Loucy (cell line): ENCODE measurements around the gene DNM2.
"Not testable (repeated sequence)": the region's sequence is repeated elsewhere in the genome, so short reads cannot be mapped to it uniquely, and the experiment has no call there.

Source experiments
- H2AFZ ChIP-seq: fragments of 200-600 bp; sonication (generic); 2 replicates; pipeline ENCODE4 v1.6.0; 2016; ENCODE audit warnings: antibody characterized with exemption, mild to moderate bottlenecking, low read length, moderate library complexity
- H3F3A ChIP-seq: fragments of 200-600 bp; 2 replicates; pipeline ENCODE4 v1.6.0; 2016; ENCODE audit warnings: antibody characterized with exemption, low read depth, mild to moderate bottlenecking
- H3K27me3 ChIP-seq: fragments of 200-600 bp; sonication (generic); 2 replicates; pipeline ENCODE4 v1.6.1; 2014; ENCODE audit warnings: low read length, mild to moderate bottlenecking; ENCODE audit not compliant: insufficient read depth, poor library complexity, severe bottlenecking
- H3K36me3 ChIP-seq: fragments of 200-600 bp; sonication (generic); 2 replicates; pipeline ENCODE4 v1.6.1; 2016; ENCODE audit warnings: low read length; ENCODE audit not compliant: insufficient read depth
- H3K4me1 ChIP-seq: fragments of 200-600 bp; sonication (generic); 2 replicates; pipeline ENCODE4 v1.5.1; 2014; ENCODE audit warnings: low read length, mild to moderate bottlenecking; ENCODE audit not compliant: insufficient read depth, poor library complexity, severe bottlenecking
- H3K4me2 ChIP-seq: fragments of 200-600 bp; sonication (generic); 2 replicates; pipeline ENCODE4 v1.6.0; 2014; ENCODE audit warnings: antibody characterized with exemption, low read length, low read depth, mild to moderate bottlenecking; ENCODE audit not compliant: poor library complexity, severe bottlenecking
- H3K4me3 ChIP-seq: fragments of 200-600 bp; sonication (generic); 2 replicates; pipeline ENCODE4 v1.5.1; 2014; ENCODE audit warnings: low read length, mild to moderate bottlenecking, mixed read lengths; ENCODE audit not compliant: poor library complexity, severe bottlenecking
- H3K79me2 ChIP-seq: fragments of 200-600 bp; sonication (generic); 2 replicates; pipeline ENCODE4 v1.6.1; 2014; ENCODE audit warnings: low read length; ENCODE audit not compliant: insufficient read depth
- H3K9ac ChIP-seq: fragments of 200-600 bp; sonication (generic); 2 replicates; pipeline ENCODE4 v1.6.0; 2014; ENCODE audit warnings: mild to moderate bottlenecking, low read depth, low read length, moderate library complexity; ENCODE audit not compliant: poor library complexity, severe bottlenecking
- H3K9me2 ChIP-seq: fragments of 200-600 bp; sonication (generic); replicated peaks from 2 replicates; pipeline ENCODE4 v1.6.1; 2016; ENCODE audit warnings: low read depth, low read length, mixed read lengths
- H3K9me3 ChIP-seq: fragments of 200-600 bp; sonication (generic); 2 replicates; pipeline ENCODE4 v1.6.1; 2014; ENCODE audit warnings: mild to moderate bottlenecking, antibody characterized with exemption, low read length, low read depth; ENCODE audit not compliant: insufficient read depth
- H4K20me1 ChIP-seq: fragments of 200-600 bp; sonication (generic); 2 replicates; pipeline ENCODE4 v1.6.0; 2014; ENCODE audit warnings: antibody characterized with exemption, low read length, mild to moderate bottlenecking; ENCODE audit not compliant: insufficient read depth, poor library complexity, severe bottlenecking
- CTCF ChIP-seq: fragments of 200-600 bp; sonication (generic); conservative IDR thresholded peaks from 2 replicates; pipeline ENCODE4 v1.5.1; 2014; ENCODE audit warnings: mild to moderate bottlenecking, antibody characterized with exemption, low read length
- EZH2phosphoT487 ChIP-seq: fragments of 200-600 bp; IDR thresholded peaks from 2 replicates; pipeline ENCODE4 v1.6.1; 2018; ENCODE audit warnings: antibody characterized with exemption, mild to moderate bottlenecking, moderate library complexity, borderline replicate concordance

The DNM2 gene

GRCh38 chr19:10670876-10671804 lies 46.7 kb upstream of the DNM2 start:
- H3K4me1 ChIP-seq = no peaks in the 10 kb centered on the region
- H3F3A ChIP-seq = no peaks in the 10 kb centered on the region
- TF ChIP-seq CTCF (no peak), EZH2phosphoT487 (no peak)
- H3K27me3 ChIP-seq = no peaks in the 10 kb centered on the region
- H2AFZ ChIP-seq = no peak overlapping the region
- H3K4me2 ChIP-seq = no peak overlapping the region
- no peak overlapping the region for H3K4me3 ChIP-seq
- H4K20me1 ChIP-seq = peaks cover 91% of the 10 kb centered on the region
- H3K9ac ChIP-seq = no peak overlapping the region
- no peaks in the 10 kb centered on the region for H3K9me3 ChIP-seq
- peaks cover 95% of the 10 kb centered on the region for H3K79me2 ChIP-seq
- H3K9me2 ChIP-seq = no peaks in the 10 kb centered on the region
- peaks cover 86% of the 10 kb centered on the region for H3K36me3 ChIP-seq

DNA sequence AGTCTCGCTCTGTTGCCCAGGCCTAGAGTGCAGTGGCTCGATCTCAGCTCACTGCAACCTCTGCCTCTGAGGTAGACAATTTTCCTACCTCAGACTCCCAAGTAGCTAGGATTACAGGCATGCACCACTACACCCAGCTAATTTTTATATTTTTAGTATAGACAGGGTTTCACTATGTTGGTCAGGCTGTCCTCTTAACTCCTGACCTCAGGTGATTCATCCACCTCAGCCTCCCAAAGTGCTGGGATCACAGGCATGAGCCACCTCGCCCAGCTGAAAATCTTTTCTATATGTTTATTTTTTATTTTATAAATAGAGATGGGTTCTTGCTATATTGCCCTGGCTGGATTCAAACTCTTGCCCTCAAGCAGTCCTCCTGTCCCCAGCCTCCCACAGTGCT lies 46.0 kb upstream of the DNM2 start:
- peaks cover 83% of the 10 kb centered on the region for H3K36me3 ChIP-seq
- not testable (repeated sequence) for H3K9me3 ChIP-seq, H2AFZ ChIP-seq, H3F3A ChIP-seq, H3K4me2 ChIP-seq, H3K4me3 ChIP-seq, H3K27me3 ChIP-seq, H3K4me1 ChIP-seq, H3K9me2 ChIP-seq, H3K9ac ChIP-seq
- peaks cover 90% of the 10 kb centered on the region for H3K79me2 ChIP-seq
- H4K20me1 ChIP-seq = peaks cover 86% of the 10 kb centered on the region

DNA sequence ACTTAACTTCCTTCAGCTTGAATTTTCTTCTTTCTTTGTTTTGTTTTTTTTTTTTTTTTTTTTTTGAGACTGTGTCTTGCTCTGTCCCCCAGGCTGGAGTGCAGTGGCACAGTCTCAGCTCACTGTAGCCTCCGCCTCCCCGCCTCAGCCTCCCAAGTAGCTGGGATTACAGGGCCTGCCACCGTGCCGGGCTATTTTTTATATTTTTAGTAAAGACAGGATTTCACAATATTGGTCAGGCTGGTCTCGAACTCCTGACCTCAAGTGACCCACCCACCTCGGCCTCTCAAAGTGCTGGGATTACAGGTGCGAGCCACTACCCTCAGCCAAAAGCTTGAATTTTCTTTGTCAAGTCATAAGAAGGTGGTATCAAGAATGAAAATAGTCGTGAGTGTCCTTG lies 42.7 kb upstream of the DNM2 start:
- H3K9me2 ChIP-seq, H3K27me3 ChIP-seq, H3K9ac ChIP-seq, H3K9me3 ChIP-seq, H3K4me2 ChIP-seq, H3F3A ChIP-seq, H3K4me3 ChIP-seq, H2AFZ ChIP-seq, H3K4me1 ChIP-seq: not testable (repeated sequence)
- Histone ChIP-seq H4K20me1 (peaks cover 84% of the 10 kb centered on the region), H3K36me3 (peaks cover 94% of the 10 kb centered on the region), H3K79me2 (peaks cover 74% of the 10 kb centered on the region)

- no peaks in the 10 kb centered on the region for H3K4me1 ChIP-seq
- H2AFZ ChIP-seq = no peak overlapping the region
- H3K9me2 ChIP-seq = no peaks in the 10 kb centered on the region
- H3K4me3 ChIP-seq = no peak overlapping the region
- no peak overlapping the region for H3K9ac ChIP-seq
- H4K20me1 ChIP-seq = peaks cover 72% of the 10 kb centered on the region
- H3K79me2 ChIP-seq = peaks cover 61% of the 10 kb centered on the region
- H3K9me3 ChIP-seq = no peaks in the 10 kb centered on the region
- H3K27me3 ChIP-seq = no peaks in the 10 kb centered on the region
- H3K4me2 ChIP-seq = no peak overlapping the region
- H3K36me3 ChIP-seq = peaks cover 95% of the 10 kb centered on the region
- no peaks in the 10 kb centered on the region for H3F3A ChIP-seq
- TF ChIP-seq CTCF = no peak
- TF ChIP-seq EZH2phosphoT487 = no peak
Observed at GRCh38 chr19:10677751-10678150, 40.1 kb upstream of the DNM2 start.
